GM12878 (cell line): ENCODE results near the gene STEAP3. TPM values are rescaled to one million over a fixed set of nuclear protein-coding genes. Genes with fewer than 3 reads are reported as not detected.

Experiments
- ATAC-seq: fragments of 200-7000 bp; cut with Tn5 transposase; 3 replicates; pipeline ENCODE4 v1.9.1; 2020; ENCODE audit warnings: mild to moderate bottlenecking, moderate library complexity
- BruUV-seq: library from RNA; stranded (reverse); fragments of 400-500 nt; replicated peaks from 2 replicates; lab custom pipeline; 2021; lab: Mats Ljungman, UMichigan
- CTCF ChIA-PET: fragments of 300-600 bp; sonication (Branson Sonifier 250); formaldehyde crosslinking; extraction: SDS; loops from one replicate; lab custom pipeline; 2021; ENCODE audit warnings: inconsistent platforms; lab: Yijun Ruan, JAX
- POLR2A ChIA-PET: fragments of 350-600 bp; formaldehyde crosslinking; extraction: SDS; loops from one replicate; lab custom pipeline; 2021; ENCODE audit warnings: inconsistent platforms; lab: Charles Lee
- RAD21 ChIA-PET: fragments of 300-600 bp; sonication (Branson Sonifier 250); formaldehyde crosslinking; loops from one replicate; lab custom pipeline; 2023; ENCODE audit warnings: antibody characterized with exemption; ENCODE audit not compliant: unreplicated experiment; lab: Charles Lee
- SMC1A ChIA-PET: fragments of 300-600 bp; sonication (Branson Sonifier 250); formaldehyde crosslinking; loops from one replicate; lab custom pipeline; 2023; ENCODE audit not compliant: unreplicated experiment, uncharacterized antibody; lab: Charles Lee
- DNase-seq: peaks from one replicate; pipeline ENCODE4 v3.0.0-alpha.2; 2011; ENCODE audit warnings: low read depth, low spot score
- FAIRE-seq: peaks from 3 replicates; lab custom pipeline; 2011; peaks lifted over from hg19 to GRCh38; lab: Jason Lieb, UNC
- H2AFZ ChIP-seq: 2 replicates; pipeline ENCODE4 v1.6.0; 2011; ENCODE audit warnings: low read depth, low read length, control low read depth; ENCODE audit not compliant: control insufficient read depth
- H3K27ac ChIP-seq: 2 replicates; pipeline ENCODE4 v1.5.1; 2011; ENCODE audit warnings: control low read depth; ENCODE audit not compliant: control insufficient read depth, insufficient read depth
- H3K27me3 ChIP-seq, 2 experiments: replicated peaks in 1 of 2; 2 replicates each; pipeline versions ENCODE4 v1.6.0 to v1.6.1; 2011; ENCODE audit warnings: low read length in 1 of 2; ENCODE audit not compliant: control insufficient read depth in 2 of 2, insufficient read depth in 2 of 2
- H3K36me3 ChIP-seq, 2 experiments: 2 replicates each; pipeline ENCODE4 v1.5.1; 2011; ENCODE audit warnings: low read length in 1 of 2; ENCODE audit not compliant: control insufficient read depth in 2 of 2, insufficient read depth in 2 of 2
- H3K4me1 ChIP-seq: 2 replicates; pipeline ENCODE4 v1.6.1; 2011; ENCODE audit warnings: mild to moderate bottlenecking, low read length, moderate library complexity, mixed read lengths; ENCODE audit not compliant: control insufficient read depth, insufficient read depth
- H3K4me2 ChIP-seq: 2 replicates; pipeline ENCODE4 v1.6.0; 2011; ENCODE audit warnings: control low read depth; ENCODE audit not compliant: control insufficient read depth, insufficient read depth
- H3K4me3 ChIP-seq: fragments of 200-600 bp; sonication (generic); 2 replicates; pipeline ENCODE4 v1.5.1; 2016
- H3K79me2 ChIP-seq: 2 replicates; pipeline ENCODE4 v1.6.0; 2011; ENCODE audit warnings: low read length; ENCODE audit not compliant: control insufficient read depth, insufficient read depth
- H3K9ac ChIP-seq: 2 replicates; pipeline ENCODE4 v1.8.0; 2011; ENCODE audit warnings: low read length, control low read depth, mixed read lengths; ENCODE audit not compliant: control insufficient read depth, insufficient read depth
- H3K9me3 ChIP-seq: replicated peaks from 3 replicates; pipeline ENCODE4 v1.5.1; 2011; ENCODE audit warnings: mild to moderate bottlenecking, low read length; ENCODE audit not compliant: control insufficient read depth, insufficient read depth
- H4K20me1 ChIP-seq: 2 replicates; pipeline ENCODE4 v1.6.0; 2011; ENCODE audit not compliant: control insufficient read depth, insufficient read depth
- IRF5 ChIP-seq: fragments of 450-650 bp; IDR thresholded peaks from 2 replicates; pipeline ENCODE4 v1.6.1; 2017; ENCODE audit warnings: borderline replicate concordance
- JUNB ChIP-seq: IDR thresholded peaks from 2 replicates; pipeline ENCODE4 v1.6.1; 2016; ENCODE audit warnings: antibody characterized with exemption, mild to moderate bottlenecking
- NFYB ChIP-seq: IDR thresholded peaks from 2 replicates; pipeline ENCODE4 v1.6.1; 2011; ENCODE audit warnings: low read depth, mild to moderate bottlenecking, low read length, improper control_type of control experiment, moderate library complexity; ENCODE audit not compliant: insufficient read depth
- POLR2AphosphoS5 ChIP-seq: IDR thresholded peaks from 2 replicates; pipeline ENCODE4 v1.6.1; 2011; ENCODE audit warnings: mild to moderate bottlenecking, low read length, inconsistent platforms
- REST ChIP-seq: IDR thresholded peaks from 2 replicates; pipeline ENCODE4 v1.6.1; 2012; ENCODE audit warnings: mild to moderate bottlenecking, low read depth, low read length
- ZZZ3 ChIP-seq: IDR thresholded peaks from 2 replicates; pipeline ENCODE4 v1.6.1; 2011; ENCODE audit warnings: low read depth; ENCODE audit not compliant: control insufficient read depth, insufficient read length
- WGBS: methylation state at CpG from one replicate; pipeline ENCODE4 v1.1.6; 2016; ENCODE audit warnings: low lambda C conversion rate; ENCODE audit not compliant: insufficient replicate concordance, insufficient coverage; ENCODE audit errors: missing lambda C conversion rate; 5-methylcytosine and 5-hydroxymethylcytosine counted together
- in situ Hi-C: fragments of 300-500 bp; cut with MboI; formaldehyde crosslinking; loops from 9 replicates; pipeline ENCODE4 v1.14.3; 2018; ENCODE audit warnings: mixed read lengths
- intact Hi-C: fragments of 100-400 bp; cut with micrococcal nuclease; formaldehyde crosslinking; loops from one replicate; pipeline ENCODE4 v1.14.2; 2022; ENCODE audit not compliant: unreplicated experiment
- polyA plus RNA-seq, 11 experiments: library from polyadenylated mRNA; depleted of rRNA in 4 of 11; unstranded in 6 of 11; stranded (reverse) in 5 of 11; fragments of >200 nt; fragmentation: Nextera tagmentation in 4 of 11; fragmentation: Illumina TruSeq in 1 of 11; extraction: Ambion mirVana in 4 of 11; extraction: Trizol in 1 of 11; gene quantifications; 1 replicate in 1 of 11; 2 replicates in 10 of 11; pipeline versions ENCODE4 v1.2.1 to v1.2.3, GENCODE V29; 2011 to 2016; ENCODE audit warnings: inconsistent platforms in 2 of 11, missing spikeins in 2 of 11, low read depth in 1 of 11
- total RNA-seq, 4 experiments: library from RNA; depleted of rRNA in 3 of 4; stranded (reverse); fragments of >200 nt in 3 of 4; fragmentation: Illumina TruSeq in 1 of 4; extraction: Trizol in 1 of 4; gene quantifications; 2 replicates each; pipeline versions ENCODE4 v1.2.1 to v1.2.3, GENCODE V29; 2013 to 2021
- TF ChIP-seq, protein P1 (sequence below): IDR thresholded peaks from 2 replicates; pipeline ENCODE4 v1.6.1; 2011; ENCODE audit warnings: low read depth, low read length, improper control_type of control experiment, borderline replicate concordance

The STEAP3 gene
- total and polyA plus RNA-seq, 10 of the 15 experiments (the other 5 are each of a cell fraction or from before 2014, with no cell fraction given): 0.42 to 8.3 (median 4.8) TPM

DNA sequence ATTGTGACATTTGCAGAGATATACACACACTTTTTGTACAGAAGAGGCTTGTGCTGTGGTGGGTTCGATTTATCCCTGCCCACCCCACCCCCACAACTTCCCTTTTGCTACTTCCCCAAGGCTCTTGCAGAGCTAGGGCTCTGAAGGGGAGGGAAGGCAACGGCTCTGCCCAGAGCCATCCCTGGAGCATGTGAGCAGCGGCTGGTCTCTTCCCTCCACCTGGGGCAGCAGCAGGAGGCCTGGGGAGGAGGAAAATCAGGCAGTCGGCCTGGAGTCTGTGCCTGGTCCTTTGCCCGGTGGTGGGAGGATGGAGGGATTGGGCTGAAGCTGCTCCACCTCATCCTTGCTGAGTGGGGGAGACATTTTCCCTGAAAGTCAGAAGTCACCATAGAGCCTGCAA, 40.0 kb downstream of the STEAP3 start:
- no peaks in the 10 kb centered on the region for H3K4me1 ChIP-seq
- DNase-seq (no peak), FAIRE-seq (no peak), ATAC-seq (no peak)
- H3K4me3 ChIP-seq: no peak overlapping the region
- no peak overlapping the region for H3K9ac ChIP-seq
- 0% methylated on average over 5 of the region's 5 CpGs for WGBS
- no peak overlapping the region for H3K4me2 ChIP-seq
- no peaks in the 10 kb centered on the region for H3K9me3 ChIP-seq
- ChIA-PET CTCF (interaction anchor here (0.5 to 1.7 kb wide), 7 partner anchors 9 to 382 kb away, joined by 3 to 11 read pairs (median 4); no protein-coding TSS in a partner anchor), SMC1A (interaction anchor here (1.0 to 1.6 kb wide), 2 partner anchors 30 to 70 kb away, joined by 5 to 6 read pairs; no protein-coding TSS in a partner anchor), POLR2A (no interaction called here), RAD21 (interaction anchor here (0.6 kb wide), 1 partner anchor 121 kb away, joined by 4 read pairs; no protein-coding TSS in a partner anchor)
- no peak overlapping the region for H3K27ac ChIP-seq
- peaks cover 0 to 2% of the 10 kb centered on the region in 2 experiments; a peak in 1 of 4 replicates for H3K36me3 ChIP-seq
- H3K27me3 ChIP-seq: no peaks in the 10 kb centered on the region
- intact Hi-C loops (no loop called here), in situ Hi-C loops (no loop called here)
- no peaks in the 10 kb centered on the region for H3K79me2 ChIP-seq
- TF ChIP-seq NFYB: no peak
- no peak for TF ChIP-seq IRF5
- TF ChIP-seq JUNB: no peak
- no peak for TF ChIP-seq ZZZ3
- TF ChIP-seq REST: no peak
- no peak for TF ChIP-seq POLR2AphosphoS5
- TF ChIP-seq, protein P1, sequence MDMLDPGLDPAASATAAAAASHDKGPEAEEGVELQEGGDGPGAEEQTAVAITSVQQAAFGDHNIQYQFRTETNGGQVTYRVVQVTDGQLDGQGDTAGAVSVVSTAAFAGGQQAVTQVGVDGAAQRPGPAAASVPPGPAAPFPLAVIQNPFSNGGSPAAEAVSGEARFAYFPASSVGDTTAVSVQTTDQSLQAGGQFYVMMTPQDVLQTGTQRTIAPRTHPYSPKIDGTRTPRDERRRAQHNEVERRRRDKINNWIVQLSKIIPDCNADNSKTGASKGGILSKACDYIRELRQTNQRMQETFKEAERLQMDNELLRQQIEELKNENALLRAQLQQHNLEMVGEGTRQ: no peak
- TF ChIP-seq, all 136 proteins: peak for 0
- Histone ChIP-seq H2AFZ (no peak overlapping the region), H4K20me1 (no peaks in the 10 kb centered on the region)
- BruUV-seq: no TSS peak
